Keratinocyte (primary cell): ENCODE measurements around the gene CORO2A. TPM values are rescaled to one million over a fixed set of nuclear protein-coding genes. Genes with fewer than 3 reads are reported as not detected.

ENCODE experiments used
- DNase-seq: peaks from one replicate; pipeline ENCODE4 v3.0.0-alpha.2; 2011; ENCODE audit warnings: low read depth, missing footprints, low spot score
- FAIRE-seq: peaks from 2 replicates; lab custom pipeline; 2011; peaks lifted over from hg19 to GRCh38; lab: Jason Lieb, UNC
- H2AFZ ChIP-seq: 2 replicates; pipeline ENCODE4 v1.6.0; 2012; ENCODE audit warnings: low read length, control low read depth, inconsistent platforms; ENCODE audit not compliant: control insufficient read depth
- H3K27ac ChIP-seq: 2 replicates; pipeline ENCODE4 v1.5.1; 2011; ENCODE audit warnings: low read length; ENCODE audit not compliant: control insufficient read depth, insufficient read depth
- H3K27me3 ChIP-seq: 3 replicates; pipeline ENCODE4 v1.6.0; 2011; ENCODE audit warnings: low read length; ENCODE audit not compliant: control insufficient read depth, insufficient read depth; ENCODE audit errors: extremely low read depth
- H3K36me3 ChIP-seq, 2 experiments: 2 replicates in 1 of 2; 3 replicates in 1 of 2; pipeline ENCODE4 v1.5.1; 2011; ENCODE audit warnings: low read length in 2 of 2, mild to moderate bottlenecking in 1 of 2; ENCODE audit not compliant: control insufficient read depth in 2 of 2, insufficient read depth in 2 of 2; ENCODE audit errors: extremely low read depth in 1 of 2
- H3K4me1 ChIP-seq: 3 replicates; pipeline ENCODE4 v1.5.1; 2011; ENCODE audit warnings: low read length; ENCODE audit not compliant: control insufficient read depth, insufficient read depth; ENCODE audit errors: extremely low read depth
- H3K4me2 ChIP-seq: 3 replicates; pipeline ENCODE4 v1.6.0; 2011; ENCODE audit warnings: low read depth, low read length; ENCODE audit not compliant: control insufficient read depth, insufficient read depth; ENCODE audit errors: extremely low read depth
- H3K4me3 ChIP-seq, 3 experiments: fragments of 200-600 bp in 1 of 3; sonication (generic) in 1 of 3; 2 replicates in 2 of 3; 3 replicates in 1 of 3; pipeline ENCODE4 v1.5.1; 2011 to 2016; ENCODE audit warnings: low read length in 3 of 3, mild to moderate bottlenecking in 3 of 3, control low read depth in 2 of 3, inconsistent platforms in 1 of 3, low read depth in 1 of 3, mixed read lengths in 1 of 3, mixed run types in 1 of 3, moderate library complexity in 1 of 3; ENCODE audit not compliant: control insufficient read depth in 2 of 3, insufficient read depth in 2 of 3; ENCODE audit errors: extremely low read depth in 1 of 3
- H3K79me2 ChIP-seq: 2 replicates; pipeline ENCODE4 v1.6.0; 2012; ENCODE audit warnings: low read length; ENCODE audit not compliant: control insufficient read depth, insufficient read depth
- H3K9ac ChIP-seq: 3 replicates; pipeline ENCODE4 v1.6.0; 2011; ENCODE audit warnings: low read length; ENCODE audit not compliant: control insufficient read depth, insufficient read depth; ENCODE audit errors: extremely low read depth
- H3K9me1 ChIP-seq: 3 replicates; pipeline ENCODE4 v1.6.0; 2011; ENCODE audit warnings: low read length; ENCODE audit not compliant: control insufficient read depth, insufficient read depth; ENCODE audit errors: extremely low read depth
- H3K9me3 ChIP-seq: 2 replicates; pipeline ENCODE4 v1.5.1; 2012; ENCODE audit warnings: low read depth, low read length; ENCODE audit not compliant: control insufficient read depth
- H4K20me1 ChIP-seq: 3 replicates; pipeline ENCODE4 v1.6.0; 2011; ENCODE audit warnings: low read length; ENCODE audit not compliant: control insufficient read depth, insufficient read depth; ENCODE audit errors: extremely low read depth
- EZH2 ChIP-seq: IDR thresholded peaks from one replicate; pipeline ENCODE4 v1.6.1; 2012; ENCODE audit warnings: inconsistent platforms, mild to moderate bottlenecking, low read length, moderate library complexity
- dilution Hi-C: fragments of 300-500 bp; cut with MboI; formaldehyde crosslinking; loops from one replicate; pipeline ENCODE4 v1.7.0; 2020; ENCODE audit warnings: low sequenced_read_pairs; ENCODE audit not compliant: extremely low pct_ligation_motif_present
- polyA plus RNA-seq, 5 experiments: library from polyadenylated mRNA; depleted of rRNA in 3 of 5; stranded (reverse) in 3 of 5; stranded (forward) in 1 of 5; unstranded in 1 of 5; fragments of >200 nt; gene quantifications; 1 replicate in 1 of 5; 2 replicates in 3 of 5; 3 replicates in 1 of 5; pipeline versions ENCODE4 v1.2.1 to v1.2.3, GENCODE V29; 2011 to 2012; ENCODE audit warnings: missing spikeins in 2 of 5, low read depth in 1 of 5, low replicate concordance in 1 of 5
- TF ChIP-seq, protein P1 (sequence below), 3 experiments: IDR thresholded peaks in 1 of 3; conservative IDR thresholded peaks in 1 of 3; optimal IDR thresholded peaks in 1 of 3; 2 replicates in 2 of 3; 3 replicates in 1 of 3; pipeline versions ENCODE3 to v1.5.1; 2011; ENCODE audit warnings: low read length in 3 of 3, mild to moderate bottlenecking in 3 of 3, moderate library complexity in 2 of 3, control low read depth in 1 of 3, inconsistent platforms in 1 of 3; ENCODE audit not compliant: insufficient read depth in 2 of 3; ENCODE audit errors: extremely low read depth in 1 of 3

The CORO2A gene
- polyA plus RNA-seq, 1 donor (not counting 4 experiments of a cell fraction or from before 2014, with no cell fraction given): 31.7 TPM

DNA sequence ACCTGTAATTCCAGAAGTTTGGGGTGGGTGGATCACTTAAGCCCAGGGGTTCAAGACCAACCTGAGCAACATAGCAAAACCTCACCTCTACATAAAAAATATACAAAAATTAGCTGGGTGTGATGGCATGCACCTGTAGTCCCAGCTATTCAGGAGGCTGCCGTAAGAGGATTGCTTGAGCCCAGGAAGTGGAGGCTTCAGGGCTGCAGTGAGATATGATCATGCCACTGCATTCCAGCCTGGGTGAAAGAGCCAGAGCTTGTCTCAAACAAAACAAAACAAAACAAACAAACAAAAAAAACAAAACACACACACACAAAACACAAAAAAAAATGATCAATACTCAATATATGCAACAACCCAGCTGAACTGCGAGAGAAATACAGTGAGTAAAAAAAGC lies 44.0 kb downstream of the CORO2A start:
- no peaks in the 10 kb centered on the region for H3K9me3 ChIP-seq
- H3K36me3 ChIP-seq: peaks cover 0 to 18% of the 10 kb centered on the region in 2 experiments
- TF ChIP-seq, protein P1, sequence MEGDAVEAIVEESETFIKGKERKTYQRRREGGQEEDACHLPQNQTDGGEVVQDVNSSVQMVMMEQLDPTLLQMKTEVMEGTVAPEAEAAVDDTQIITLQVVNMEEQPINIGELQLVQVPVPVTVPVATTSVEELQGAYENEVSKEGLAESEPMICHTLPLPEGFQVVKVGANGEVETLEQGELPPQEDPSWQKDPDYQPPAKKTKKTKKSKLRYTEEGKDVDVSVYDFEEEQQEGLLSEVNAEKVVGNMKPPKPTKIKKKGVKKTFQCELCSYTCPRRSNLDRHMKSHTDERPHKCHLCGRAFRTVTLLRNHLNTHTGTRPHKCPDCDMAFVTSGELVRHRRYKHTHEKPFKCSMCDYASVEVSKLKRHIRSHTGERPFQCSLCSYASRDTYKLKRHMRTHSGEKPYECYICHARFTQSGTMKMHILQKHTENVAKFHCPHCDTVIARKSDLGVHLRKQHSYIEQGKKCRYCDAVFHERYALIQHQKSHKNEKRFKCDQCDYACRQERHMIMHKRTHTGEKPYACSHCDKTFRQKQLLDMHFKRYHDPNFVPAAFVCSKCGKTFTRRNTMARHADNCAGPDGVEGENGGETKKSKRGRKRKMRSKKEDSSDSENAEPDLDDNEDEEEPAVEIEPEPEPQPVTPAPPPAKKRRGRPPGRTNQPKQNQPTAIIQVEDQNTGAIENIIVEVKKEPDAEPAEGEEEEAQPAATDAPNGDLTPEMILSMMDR (optimal IDR thresholded peaks at IDR 0.05 in 1 of 3, IDR thresholded peaks at IDR 0.05 in 1 of 3, conservative IDR thresholded peaks at IDR 0.05 in 1 of 3; ENCODE audit: extremely low read depth in 1 of 3, insufficient read depth in 2 of 3, low read length in 3 of 3): no peak
- TF ChIP-seq EZH2: no peak
- no peak overlapping the region for H3K4me2 ChIP-seq
- no peaks in the 10 kb centered on the region for H3K9me1 ChIP-seq
- H3K4me3 ChIP-seq: no peak overlapping the region
- dilution Hi-C loops: no loop called here
- no peaks in the 10 kb centered on the region for H3K27me3 ChIP-seq
- H4K20me1 ChIP-seq: peaks cover 3% of the 10 kb centered on the region
- no peak overlapping the region for H3K9ac ChIP-seq
- FAIRE-seq (no peak), DNase-seq (no peak)
- H2AFZ ChIP-seq: no peak overlapping the region
- H3K27ac ChIP-seq: no peak overlapping the region
- peaks cover 6% of the 10 kb centered on the region for H3K79me2 ChIP-seq
- peaks cover 33% of the 10 kb centered on the region for H3K4me1 ChIP-seq

DNA sequence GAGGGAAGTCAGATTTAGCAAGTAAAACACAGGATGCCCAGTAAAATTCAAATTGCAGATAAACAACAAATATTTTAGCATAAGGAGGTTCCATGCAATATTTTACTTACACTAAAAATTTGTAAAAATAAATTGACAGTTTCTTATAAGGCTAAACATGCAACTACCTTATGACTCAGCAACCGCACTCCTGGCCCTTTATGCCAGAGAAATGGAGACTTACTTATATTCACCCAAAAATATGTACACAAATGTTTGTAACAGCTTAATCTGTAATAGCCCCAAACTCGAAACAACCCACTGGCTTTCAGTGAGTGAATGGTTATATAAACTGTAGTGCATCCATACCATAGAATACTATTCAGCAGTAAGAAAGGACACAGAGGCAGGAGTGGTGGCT lies 44.9 kb downstream of the CORO2A start:
- Histone ChIP-seq H3K9ac (no peak overlapping the region), H3K9me1 (no peaks in the 10 kb centered on the region), H3K27me3 (no peaks in the 10 kb centered on the region), H3K4me1 (peaks cover 40% of the 10 kb centered on the region), H3K27ac (no peak overlapping the region), H3K4me3 (no peak overlapping the region), H4K20me1 (peaks cover 3% of the 10 kb centered on the region), H3K79me2 (peaks cover 6% of the 10 kb centered on the region), H2AFZ (no peak overlapping the region), H3K9me3 (no peaks in the 10 kb centered on the region), H3K4me2 (no peak overlapping the region), H3K36me3 (peaks cover 0 to 17% of the 10 kb centered on the region in 2 experiments)
- FAIRE-seq (no peak), DNase-seq (no peak)
- TF ChIP-seq, protein P1 (optimal IDR thresholded peaks at IDR 0.05 in 1 of 3, IDR thresholded peaks at IDR 0.05 in 1 of 3, conservative IDR thresholded peaks at IDR 0.05 in 1 of 3; ENCODE audit: extremely low read depth in 1 of 3, insufficient read depth in 2 of 3, low read length in 3 of 3): no peak
- TF ChIP-seq EZH2: no peak
- dilution Hi-C loops: no loop called here
